ENCODE data around the gene AFF3. TPM values are rescaled to one million over a fixed set of nuclear protein-coding genes. Genes with fewer than 3 reads are reported as not detected.

The AFF3 gene
- total and polyA plus RNA-seq, 12 donors: 1.1 to 7.5 (median 3.9) TPM

DNA sequence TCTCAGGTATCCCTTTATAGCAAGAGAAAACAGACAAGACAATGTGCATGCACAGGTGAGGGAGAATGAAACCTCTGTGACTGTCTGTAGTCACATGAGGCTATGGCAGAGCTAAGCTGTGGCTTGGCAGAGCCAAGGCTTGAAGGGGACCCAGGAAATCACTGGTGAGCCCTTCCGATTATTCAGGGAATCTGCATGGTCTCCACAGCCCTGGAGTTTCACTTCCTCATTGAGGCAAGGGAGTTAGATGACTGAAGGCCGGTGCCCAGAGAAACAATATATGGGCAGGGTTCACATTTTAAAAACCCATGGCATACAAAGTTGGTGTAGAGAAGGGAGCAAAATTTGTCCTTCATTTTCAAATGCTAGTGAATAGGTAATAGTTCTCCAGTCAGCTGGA, 508.2 kb downstream of the AFF3 start:
- intact Hi-C loops (cut with DNase I): no loop called here
- no peak for TF ChIP-seq POLR2A (IDR thresholded peaks at IDR 0.05)
- TF ChIP-seq, protein P1, sequence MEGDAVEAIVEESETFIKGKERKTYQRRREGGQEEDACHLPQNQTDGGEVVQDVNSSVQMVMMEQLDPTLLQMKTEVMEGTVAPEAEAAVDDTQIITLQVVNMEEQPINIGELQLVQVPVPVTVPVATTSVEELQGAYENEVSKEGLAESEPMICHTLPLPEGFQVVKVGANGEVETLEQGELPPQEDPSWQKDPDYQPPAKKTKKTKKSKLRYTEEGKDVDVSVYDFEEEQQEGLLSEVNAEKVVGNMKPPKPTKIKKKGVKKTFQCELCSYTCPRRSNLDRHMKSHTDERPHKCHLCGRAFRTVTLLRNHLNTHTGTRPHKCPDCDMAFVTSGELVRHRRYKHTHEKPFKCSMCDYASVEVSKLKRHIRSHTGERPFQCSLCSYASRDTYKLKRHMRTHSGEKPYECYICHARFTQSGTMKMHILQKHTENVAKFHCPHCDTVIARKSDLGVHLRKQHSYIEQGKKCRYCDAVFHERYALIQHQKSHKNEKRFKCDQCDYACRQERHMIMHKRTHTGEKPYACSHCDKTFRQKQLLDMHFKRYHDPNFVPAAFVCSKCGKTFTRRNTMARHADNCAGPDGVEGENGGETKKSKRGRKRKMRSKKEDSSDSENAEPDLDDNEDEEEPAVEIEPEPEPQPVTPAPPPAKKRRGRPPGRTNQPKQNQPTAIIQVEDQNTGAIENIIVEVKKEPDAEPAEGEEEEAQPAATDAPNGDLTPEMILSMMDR (IDR thresholded peaks at IDR 0.05): no peak
- no peaks in the 10 kb centered on the region for H3K9me3 ChIP-seq (replicated peaks in 1 of 3)
- H3K27ac ChIP-seq: no peak overlapping the region
- H3K4me1 ChIP-seq (replicated peaks in 1 of 2): peaks cover 17 to 19% of the 10 kb centered on the region in 2 donors
- WGBS, 4 donors: 81 to 93% (median 85%) methylated on average over 2 of the region's 2 CpGs
- no peaks in the 10 kb centered on the region for H3K27me3 ChIP-seq
- no peak for DNase-seq
- H3K4me3 ChIP-seq: no peak overlapping the region
- H3K36me3 ChIP-seq (replicated peaks in 1 of 2): no peaks in the 10 kb centered on the region

DNA sequence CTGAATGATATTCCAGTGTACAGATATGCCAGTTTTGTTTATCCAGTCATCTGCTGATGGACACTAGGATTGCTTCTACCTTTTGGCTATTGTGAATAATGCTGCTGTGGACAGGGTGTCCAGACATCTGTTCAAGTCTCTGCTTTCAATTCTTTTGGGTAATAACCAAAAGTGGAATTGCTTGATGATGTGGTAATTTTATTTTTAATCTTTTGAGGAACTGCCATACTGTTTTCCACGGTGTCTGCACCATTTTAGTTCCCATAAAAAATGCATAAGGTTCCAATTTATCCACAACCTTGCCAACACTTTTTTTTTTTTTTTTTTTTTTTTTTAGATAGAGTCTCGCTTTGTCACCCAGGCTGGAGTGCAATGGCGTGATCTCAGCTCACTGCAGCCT, 510.7 kb downstream of the AFF3 start:
- Histone ChIP-seq H3K36me3 (replicated peaks in 1 of 2) (no peaks in the 10 kb centered on the region), H3K27me3 (no peaks in the 10 kb centered on the region), H3K9me3 (replicated peaks in 1 of 3) (no peaks in the 10 kb centered on the region), H3K27ac (no peak overlapping the region), H3K4me1 (replicated peaks in 1 of 2) (peaks cover 11 to 12% of the 10 kb centered on the region in 2 donors), H3K4me3 (no peak overlapping the region)
- intact Hi-C loops (cut with DNase I): no loop called here
- WGBS, 4 donors: 76 to 89% (median 87%) methylated on average over 3 of the region's 3 CpGs
- TF ChIP-seq, protein P1 (IDR thresholded peaks at IDR 0.05): no peak
- no peak for TF ChIP-seq POLR2A (IDR thresholded peaks at IDR 0.05)
- DNase-seq: no peak

DNA sequence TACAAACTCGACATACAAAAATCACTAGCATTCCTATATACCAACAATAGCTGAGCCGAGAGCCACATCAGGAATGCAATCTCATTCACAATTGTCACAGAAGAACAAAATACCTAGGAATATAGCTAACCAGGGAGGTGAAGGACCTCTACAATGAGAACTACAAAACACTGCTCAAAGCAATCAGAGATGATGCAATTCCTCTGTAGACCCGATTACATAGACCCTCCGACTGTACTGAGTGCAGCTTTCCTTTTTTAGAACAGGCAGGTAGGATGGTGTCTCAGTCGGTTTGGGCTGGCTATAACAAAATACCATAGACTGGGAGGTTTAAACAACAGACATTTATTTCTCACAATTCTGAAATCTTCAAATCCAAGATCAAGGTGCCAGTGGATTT, 513.1 kb downstream of the AFF3 start:
- intact Hi-C loops (cut with DNase I): no loop called here
- Histone ChIP-seq H3K9me3 (replicated peaks in 1 of 3) (no peaks in the 10 kb centered on the region), H3K4me1 (replicated peaks in 1 of 2) (peaks cover 0 to 4% of the 10 kb centered on the region in 2 donors), H3K27me3 (no peaks in the 10 kb centered on the region), H3K27ac (no peak overlapping the region), H3K4me3 (no peak overlapping the region), H3K36me3 (replicated peaks in 1 of 2) (no peaks in the 10 kb centered on the region)
- WGBS, 4 donors: 89 to 96% (median 90%) methylated on average over 5 of the region's 5 CpGs
- no peak for TF ChIP-seq POLR2A (IDR thresholded peaks at IDR 0.05)
- TF ChIP-seq, protein P1 (IDR thresholded peaks at IDR 0.05): no peak
- DNase-seq: no peak

DNA sequence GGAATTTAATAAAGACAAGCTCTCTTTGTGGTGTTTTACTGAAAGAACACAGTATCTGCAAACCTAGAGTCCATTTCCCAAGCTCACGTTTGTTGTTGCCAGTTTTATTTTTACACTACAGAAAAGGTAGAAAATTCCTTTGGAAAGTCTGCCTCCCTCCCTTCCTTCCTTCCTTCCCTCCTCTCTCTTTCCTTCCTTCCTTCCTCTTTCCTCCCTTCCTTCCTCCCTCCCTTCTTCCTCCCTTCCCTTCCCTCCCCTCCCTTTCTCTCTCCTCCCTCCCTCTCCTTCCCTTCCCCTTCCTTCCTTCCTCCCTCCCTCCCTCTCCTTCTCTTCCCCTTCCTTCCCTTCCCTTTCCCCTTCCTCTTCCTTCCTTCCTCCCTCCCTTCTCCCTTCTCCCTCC, 516.2 kb downstream of the AFF3 start:
- no peak overlapping the region for H3K27ac ChIP-seq
- no peak for DNase-seq
- peaks cover 0 to 4% of the 10 kb centered on the region in 2 donors for H3K4me1 ChIP-seq (replicated peaks in 1 of 2)
- intact Hi-C loops (cut with DNase I): no loop called here
- no peak for TF ChIP-seq POLR2A (IDR thresholded peaks at IDR 0.05)
- H3K9me3 ChIP-seq (replicated peaks in 1 of 3): no peaks in the 10 kb centered on the region
- H3K27me3 ChIP-seq: no peaks in the 10 kb centered on the region
- WGBS, 4 donors: 28 to 77% (median 48%) methylated on average over 1 of the region's 1 CpG
- no peak overlapping the region for H3K4me3 ChIP-seq
- H3K36me3 ChIP-seq (replicated peaks in 1 of 2): no peaks in the 10 kb centered on the region

DNA sequence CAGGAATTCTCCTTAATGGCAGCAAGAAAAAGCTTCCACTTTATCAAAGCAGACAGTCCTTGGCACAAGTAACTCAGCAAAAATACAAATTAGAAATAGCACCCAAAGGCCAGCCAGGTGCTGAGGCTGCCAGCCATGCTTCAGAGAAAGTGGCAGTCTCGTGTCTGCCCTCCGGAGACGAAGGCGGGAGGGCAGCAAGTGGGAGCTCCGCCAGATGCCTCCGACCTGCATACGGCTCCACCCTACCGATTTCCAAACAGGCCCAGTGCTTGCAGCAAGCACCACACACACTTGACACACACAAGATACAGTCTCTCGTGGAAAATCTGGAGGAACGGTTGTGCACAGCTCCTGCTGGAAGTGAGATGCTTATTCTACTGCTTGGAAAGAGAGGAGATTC, 517.7 kb downstream of the AFF3 start:
- intact Hi-C loops (cut with DNase I): no loop called here
- H3K4me3 ChIP-seq: no peak overlapping the region
- WGBS, 4 donors: 43 to 79% (median 73%) methylated on average over 6 to 10 of the region's 10 CpGs

More for the DNA sequence above, 517.7 kb downstream of the AFF3 start:
- Histone ChIP-seq H3K27me3 (no peaks in the 10 kb centered on the region), H3K9me3 (replicated peaks in 1 of 3) (no peaks in the 10 kb centered on the region), H3K36me3 (replicated peaks in 1 of 2) (no peaks in the 10 kb centered on the region), H3K4me1 (replicated peaks in 1 of 2) (peaks cover 0 to 4% of the 10 kb centered on the region in 2 donors), H3K27ac (no peak overlapping the region)
- DNase-seq: no peak
- no peak for TF ChIP-seq POLR2A (IDR thresholded peaks at IDR 0.05)
- TF ChIP-seq, protein P1 (IDR thresholded peaks at IDR 0.05): no peak
